CD4-positive, alpha-beta T cell (primary cell): ENCODE measurements around the gene ACOD1. TPM values are rescaled to one million over a fixed set of nuclear protein-coding genes. Genes with fewer than 3 reads are reported as not detected.

Experiments used
- ATAC-seq: fragments of 200-7000 bp; cut with Tn5 transposase; one replicate; pipeline ENCODE4 v1.10.0; 2022; ENCODE audit warnings: mild to moderate bottlenecking; ENCODE audit not compliant: poor library complexity
- CTCF ChIA-PET: fragments of 350-600 bp; sonication (Branson Sonifier 250); formaldehyde crosslinking; loops from one replicate; lab custom pipeline; 2021; ENCODE audit warnings: antibody characterized with exemption, inconsistent platforms; lab: Charles Lee
- POLR2A ChIA-PET: fragments of 350-600 bp; sonication (Branson Sonifier 250); formaldehyde crosslinking; loops from one replicate; lab custom pipeline; 2021; ENCODE audit warnings: antibody characterized with exemption, inconsistent platforms; lab: Charles Lee
- DNase-seq, 14 experiments: peaks; one replicate each; pipeline ENCODE4 v3.0.0-alpha.2; 2013 to 2020; ENCODE audit warnings: mixed read lengths in 2 of 14
- H3K27ac ChIP-seq, 2 donors: one replicate each; pipeline versions ENCODE4 v1.5.1 to v1.7.0; 2013; ENCODE audit warnings: low read length in 2 of 2, low read depth in 1 of 2, mild to moderate bottlenecking in 1 of 2
- H3K27me3 ChIP-seq, 2 experiments: 1 replicate in 1 of 2; 2 replicates in 1 of 2; pipeline versions ENCODE4 v1.6.1 to v1.7.0; 2013; ENCODE audit warnings: low read length in 2 of 2, control low read depth in 1 of 2, mild to moderate bottlenecking in 1 of 2, moderate library complexity in 1 of 2; ENCODE audit not compliant: insufficient read depth in 2 of 2, control insufficient read depth in 1 of 2
- H3K36me3 ChIP-seq: one replicate; pipeline ENCODE4 v1.6.1; 2013; ENCODE audit warnings: low read length, control low read depth; ENCODE audit not compliant: insufficient read depth
- H3K4me1 ChIP-seq: one replicate; pipeline ENCODE4 v1.6.1; 2013; ENCODE audit warnings: low read length, control low read depth; ENCODE audit not compliant: insufficient read depth
- H3K4me3 ChIP-seq: one replicate; pipeline ENCODE4 v1.5.1; 2013; ENCODE audit warnings: mild to moderate bottlenecking, low read length, moderate library complexity
- H3K9me3 ChIP-seq, 2 experiments: 1 replicate in 1 of 2; 2 replicates in 1 of 2; pipeline versions ENCODE4 v1.6.1 to v1.7.0; 2013; ENCODE audit warnings: low read length in 2 of 2, mild to moderate bottlenecking in 2 of 2, control low read depth in 1 of 2, moderate library complexity in 1 of 2; ENCODE audit not compliant: control insufficient read depth in 1 of 2, insufficient read depth in 1 of 2
- H3K27ac Mint-ChIP-seq: one replicate; pipeline ENCODE4 v1.8.0; 2020; ENCODE audit warnings: mixed read lengths
- H3K27me3 Mint-ChIP-seq: one replicate; pipeline ENCODE4 v1.8.0; 2021; ENCODE audit warnings: mixed read lengths
- H3K36me3 Mint-ChIP-seq: one replicate; pipeline ENCODE4 v1.8.0; 2021; ENCODE audit warnings: low read depth, mixed read lengths
- H3K4me1 Mint-ChIP-seq: one replicate; pipeline ENCODE4 v1.8.0; 2021; ENCODE audit warnings: low read depth, mixed read lengths
- H3K4me3 Mint-ChIP-seq: one replicate; pipeline ENCODE4 v1.8.0; 2020; ENCODE audit warnings: mild to moderate bottlenecking, mixed read lengths
- H3K9me3 Mint-ChIP-seq: one replicate; pipeline ENCODE4 v1.8.0; 2020; ENCODE audit warnings: mixed read lengths
- CTCF ChIP-seq: fragments of 200-600 bp; IDR thresholded peaks from one replicate; pipeline ENCODE4 v1.8.0; 2022; ENCODE audit warnings: antibody characterized with exemption, mild to moderate bottlenecking
- intact Hi-C, 2 experiments: fragments of 100-400 bp; cut with DNase I in 1 of 2; cut with micrococcal nuclease in 1 of 2; formaldehyde crosslinking; loops; one replicate each; pipeline versions ENCODE4 v1.15.1 to v1.9.0; 2023 to 2025; cut with DNase I, micrococcal nuclease
- total RNA-seq, 174 experiments: library from RNA in 2 of 174; stranded (reverse) in 2 of 174; gene quantifications; one replicate each; pipeline ENCODE4 v1.2.3 and lab custom pipeline; 2021 to 2026

The ACOD1 gene
- total RNA-seq, 2 experiments from 2014 or later, result not detected

GRCh38 chr13:76969488-76970365 lies 21.4 kb downstream of the ACOD1 start:
- ChIA-PET CTCF (interaction anchor here (0.6 to 3.1 kb wide), 2 partner anchors 10 to 155 kb away, joined by 5 to 16 read pairs; no protein-coding TSS in a partner anchor), POLR2A (no interaction called here)
- DNase-seq (no peak), ATAC-seq (no peak)
- peaks cover 2% of the 10 kb centered on the region for H3K4me1 ChIP-seq
- H3K4me1 Mint-ChIP-seq, result no peaks in the 10 kb centered on the region
- intact Hi-C loops, result no loop called here
- peaks cover 39% of the 10 kb centered on the region for H3K27me3 Mint-ChIP-seq
- H3K27me3 ChIP-seq, result peaks cover 0 to 18% of the 10 kb centered on the region in 2 experiments
- no peaks in the 10 kb centered on the region for H3K36me3 ChIP-seq
- H3K4me3 ChIP-seq, result no peak overlapping the region
- no peaks in the 10 kb centered on the region for H3K36me3 Mint-ChIP-seq
- no peak overlapping the region for H3K27ac ChIP-seq
- H3K4me3 Mint-ChIP-seq, result no peak overlapping the region
- no peaks in the 10 kb centered on the region for H3K9me3 ChIP-seq
- no peak for TF ChIP-seq CTCF
- H3K9me3 Mint-ChIP-seq, result no peaks in the 10 kb centered on the region
- no peak overlapping the region for H3K27ac Mint-ChIP-seq

GRCh38 chr13:76971215-76971614 lies 22.9 kb downstream of the ACOD1 start:
- no peak for TF ChIP-seq CTCF

GRCh38 chr13:76971851-76972829 lies 23.8 kb downstream of the ACOD1 start:
- H3K27me3 Mint-ChIP-seq, result peaks cover 41% of the 10 kb centered on the region
- ATAC-seq (no peak), DNase-seq (no peak)
- H3K4me3 Mint-ChIP-seq, result no peak overlapping the region
- ChIA-PET POLR2A (interaction anchor here (0.8 kb wide), 1 partner anchor 19 kb away, joined by 3 read pairs; no protein-coding TSS in a partner anchor), CTCF (interaction anchor here (3.1 kb wide), 1 partner anchor 8 kb away, joined by 16 read pairs; no protein-coding TSS in a partner anchor)
- H3K9me3 ChIP-seq, result no peaks in the 10 kb centered on the region
- no peaks in the 10 kb centered on the region for H3K36me3 Mint-ChIP-seq
- intact Hi-C loops, result no loop called here
- peaks cover 5 to 18% of the 10 kb centered on the region in 2 experiments for H3K27me3 ChIP-seq
- no peak overlapping the region for H3K27ac ChIP-seq
- H3K4me3 ChIP-seq, result no peak overlapping the region
- H3K4me1 ChIP-seq, result peaks cover 10% of the 10 kb centered on the region
- no peaks in the 10 kb centered on the region for H3K9me3 Mint-ChIP-seq
- no peaks in the 10 kb centered on the region for H3K36me3 ChIP-seq
- peaks cover 9% of the 10 kb centered on the region for H3K4me1 Mint-ChIP-seq
- no peak overlapping the region for H3K27ac Mint-ChIP-seq
- no peak for TF ChIP-seq CTCF

More at GRCh38 chr13:76971215-76971614, 22.9 kb downstream of the ACOD1 start:
- ChIA-PET POLR2A (no interaction called here), CTCF (interaction anchor here (3.1 kb wide), 1 partner anchor 9 kb away, joined by 16 read pairs; no protein-coding TSS in a partner anchor)
- intact Hi-C loops, result no loop called here
- Mint-ChIP-seq H3K9me3 (no peaks in the 10 kb centered on the region), H3K27me3 (peaks cover 43% of the 10 kb centered on the region), H3K36me3 (no peaks in the 10 kb centered on the region), H3K4me1 (no peaks in the 10 kb centered on the region), H3K4me3 (no peak overlapping the region), H3K27ac (no peak overlapping the region)
- ATAC-seq (no peak), DNase-seq (no peak)
- H3K36me3 ChIP-seq, result no peaks in the 10 kb centered on the region
- H3K4me1 ChIP-seq, result peaks cover 4% of the 10 kb centered on the region
- H3K27me3 ChIP-seq, result peaks cover 5 to 18% of the 10 kb centered on the region in 2 experiments
- no peak overlapping the region for H3K4me3 ChIP-seq
- H3K9me3 ChIP-seq, result no peaks in the 10 kb centered on the region
- H3K27ac ChIP-seq, result no peak overlapping the region
